Prostate gland (tissue), 2 donors: ENCODE results near the gene SLC2A5.

Experiments used
- POLR2A ChIP-seq: fragments of 450-650 bp; IDR thresholded peaks from one replicate; pipeline ENCODE4 v1.6.1; 2016; ENCODE audit warnings: antibody characterized with exemption, mild to moderate bottlenecking
- TF ChIP-seq, protein P1 (sequence below), 4 experiments: fragments of 200-600 bp in 2 of 4; fragments of 450-650 bp in 2 of 4; sonication (generic) in 2 of 4; IDR thresholded peaks; 1 replicate in 3 of 4; 2 replicates in 1 of 4; pipeline ENCODE4 v1.5.1; 2016 to 2019; ENCODE audit warnings: antibody characterized with exemption in 4 of 4, mild to moderate bottlenecking in 2 of 4, moderate library complexity in 2 of 4

GRCh38 chr1:9010781-9011323 lies 58.6 kb downstream of the SLC2A5 start:
- no peak for TF ChIP-seq POLR2A
- TF ChIP-seq, protein P1, sequence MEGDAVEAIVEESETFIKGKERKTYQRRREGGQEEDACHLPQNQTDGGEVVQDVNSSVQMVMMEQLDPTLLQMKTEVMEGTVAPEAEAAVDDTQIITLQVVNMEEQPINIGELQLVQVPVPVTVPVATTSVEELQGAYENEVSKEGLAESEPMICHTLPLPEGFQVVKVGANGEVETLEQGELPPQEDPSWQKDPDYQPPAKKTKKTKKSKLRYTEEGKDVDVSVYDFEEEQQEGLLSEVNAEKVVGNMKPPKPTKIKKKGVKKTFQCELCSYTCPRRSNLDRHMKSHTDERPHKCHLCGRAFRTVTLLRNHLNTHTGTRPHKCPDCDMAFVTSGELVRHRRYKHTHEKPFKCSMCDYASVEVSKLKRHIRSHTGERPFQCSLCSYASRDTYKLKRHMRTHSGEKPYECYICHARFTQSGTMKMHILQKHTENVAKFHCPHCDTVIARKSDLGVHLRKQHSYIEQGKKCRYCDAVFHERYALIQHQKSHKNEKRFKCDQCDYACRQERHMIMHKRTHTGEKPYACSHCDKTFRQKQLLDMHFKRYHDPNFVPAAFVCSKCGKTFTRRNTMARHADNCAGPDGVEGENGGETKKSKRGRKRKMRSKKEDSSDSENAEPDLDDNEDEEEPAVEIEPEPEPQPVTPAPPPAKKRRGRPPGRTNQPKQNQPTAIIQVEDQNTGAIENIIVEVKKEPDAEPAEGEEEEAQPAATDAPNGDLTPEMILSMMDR (IDR thresholded peaks at IDR 0.05): no peak
